ENCODE data around the gene CSPG5.
A peak's percentile ranks its signal among the peaks of the same experiment; 100 is the strongest.

Gene CSPG5

DNA sequence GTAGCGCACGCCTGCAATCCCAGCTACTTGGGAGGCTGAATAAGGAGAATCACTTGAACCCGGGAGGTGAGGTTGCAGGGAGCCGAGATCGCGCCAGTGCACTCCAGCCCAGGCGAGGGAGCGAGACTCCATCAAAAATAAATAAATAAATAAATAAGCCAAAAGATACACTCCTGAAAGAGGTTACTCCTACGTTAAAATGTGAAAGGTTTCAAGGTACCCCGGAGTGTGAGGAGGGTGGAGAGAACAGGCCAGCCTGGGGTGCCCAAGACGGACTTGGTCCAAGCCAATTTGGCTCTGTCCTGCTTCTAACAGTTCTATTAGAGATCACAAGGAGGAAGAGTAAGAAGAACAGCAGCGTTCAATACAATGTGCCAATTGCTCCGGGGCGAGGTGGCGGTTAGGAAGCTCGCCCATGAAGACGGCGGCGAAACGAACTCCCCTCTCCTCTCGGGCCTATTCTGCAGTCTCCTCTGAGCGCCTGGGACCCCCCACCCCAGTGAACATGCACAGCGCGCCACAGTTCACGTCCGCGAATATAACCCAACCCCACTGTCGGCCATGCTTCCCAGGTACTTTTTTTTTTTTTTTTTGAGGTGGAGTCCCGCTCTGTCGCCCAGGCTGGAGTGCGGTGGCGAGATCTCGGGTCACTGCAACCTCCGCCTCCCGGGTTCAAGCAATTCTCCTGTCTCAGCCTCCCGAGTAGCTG lies 66.1 kb downstream of the CSPG5 start:
- TF ChIP-seq, protein P1, sequence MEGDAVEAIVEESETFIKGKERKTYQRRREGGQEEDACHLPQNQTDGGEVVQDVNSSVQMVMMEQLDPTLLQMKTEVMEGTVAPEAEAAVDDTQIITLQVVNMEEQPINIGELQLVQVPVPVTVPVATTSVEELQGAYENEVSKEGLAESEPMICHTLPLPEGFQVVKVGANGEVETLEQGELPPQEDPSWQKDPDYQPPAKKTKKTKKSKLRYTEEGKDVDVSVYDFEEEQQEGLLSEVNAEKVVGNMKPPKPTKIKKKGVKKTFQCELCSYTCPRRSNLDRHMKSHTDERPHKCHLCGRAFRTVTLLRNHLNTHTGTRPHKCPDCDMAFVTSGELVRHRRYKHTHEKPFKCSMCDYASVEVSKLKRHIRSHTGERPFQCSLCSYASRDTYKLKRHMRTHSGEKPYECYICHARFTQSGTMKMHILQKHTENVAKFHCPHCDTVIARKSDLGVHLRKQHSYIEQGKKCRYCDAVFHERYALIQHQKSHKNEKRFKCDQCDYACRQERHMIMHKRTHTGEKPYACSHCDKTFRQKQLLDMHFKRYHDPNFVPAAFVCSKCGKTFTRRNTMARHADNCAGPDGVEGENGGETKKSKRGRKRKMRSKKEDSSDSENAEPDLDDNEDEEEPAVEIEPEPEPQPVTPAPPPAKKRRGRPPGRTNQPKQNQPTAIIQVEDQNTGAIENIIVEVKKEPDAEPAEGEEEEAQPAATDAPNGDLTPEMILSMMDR (IDR thresholded peaks at IDR 0.05; ENCODE audit: control insufficient read depth, insufficient read depth, low read depth, low read length, missing control alignments) = no peak
- DNase-seq (ENCODE audit: low read depth) = no peak
- H3K4me3 ChIP-seq (ENCODE audit: control insufficient read depth, low read depth, low read length) = peak overlapping the region; percentile 47

All from AG09309 (cell line).